H1 (cell line): ENCODE data around the gene TTLL1. TPM values are rescaled to one million over a fixed set of nuclear protein-coding genes. Genes with fewer than 3 reads are reported as not detected.

Experiments
- CTCF ChIA-PET: fragments of 300-600 bp; sonication (Branson Sonifier 250); formaldehyde crosslinking; loops from one replicate; lab custom pipeline; 2021; ENCODE audit not compliant: partially characterized antibody; lab: Charles Lee
- POLR2A ChIA-PET: fragments of 300-600 bp; sonication (Branson Sonifier 250); formaldehyde crosslinking; loops from one replicate; lab custom pipeline; 2021; ENCODE audit warnings: inconsistent platforms; ENCODE audit not compliant: partially characterized antibody; lab: Charles Lee
- DNase-seq, 2 experiments: peaks; one replicate each; pipeline versions ENCODE4 v3.0.0 to v3.0.0-alpha.2; 2010 to 2022; ENCODE audit warnings: low spot score in 2 of 2, low read depth in 1 of 2, mixed read lengths in 1 of 2
- FAIRE-seq: peaks from 2 replicates; lab custom pipeline; 2011; peaks lifted over from hg19 to GRCh38; lab: Jason Lieb, UNC
- H2AFZ ChIP-seq: 2 replicates; pipeline ENCODE4 v1.8.1; 2012; ENCODE audit warnings: low read length, inconsistent platforms
- H2AK5ac ChIP-seq: 2 replicates; pipeline ENCODE4 v1.6.1; 2013; ENCODE audit warnings: low read depth, low read length
- H2BK120ac ChIP-seq: replicated peaks from 2 replicates; pipeline ENCODE3; 2013; ENCODE audit warnings: low read depth, low read length, inconsistent platforms
- H2BK12ac ChIP-seq: 2 replicates; pipeline ENCODE4 v1.6.1; 2013; ENCODE audit warnings: low read depth, low read length
- H2BK15ac ChIP-seq: 2 replicates; pipeline ENCODE4 v1.6.1; 2013; ENCODE audit warnings: low read length
- H2BK20ac ChIP-seq: 2 replicates; pipeline ENCODE4 v1.6.1; 2013; ENCODE audit warnings: low read length
- H2BK5ac ChIP-seq: 2 replicates; pipeline ENCODE4 v1.6.1; 2013; ENCODE audit warnings: low read depth, low read length
- H3K14ac ChIP-seq: 2 replicates; pipeline ENCODE4 v1.6.1; 2013; ENCODE audit warnings: inconsistent platforms; ENCODE audit not compliant: insufficient read length
- H3K18ac ChIP-seq: 2 replicates; pipeline ENCODE4 v1.6.1; 2013; ENCODE audit warnings: low read length; ENCODE audit errors: extremely low read depth
- H3K23ac ChIP-seq: 2 replicates; pipeline ENCODE4 v1.6.1; 2013; ENCODE audit warnings: inconsistent platforms; ENCODE audit not compliant: insufficient read length
- H3K23me2 ChIP-seq: 2 replicates; pipeline ENCODE4 v1.6.1; 2013; ENCODE audit warnings: low read depth, low read length
- H3K27ac ChIP-seq: 2 replicates; pipeline ENCODE4 v1.6.1; 2011; ENCODE audit warnings: low read depth, low read length, inconsistent platforms
- H3K27me3 ChIP-seq, 4 experiments: replicated peaks in 1 of 4; 1 replicate in 1 of 4; 2 replicates in 3 of 4; pipeline versions ENCODE4 v1.6.1 to v1.8.1; 2011 to 2013; ENCODE audit warnings: low read length in 3 of 4, mild to moderate bottlenecking in 3 of 4, inconsistent platforms in 2 of 4, mixed read lengths in 2 of 4, moderate library complexity in 1 of 4; ENCODE audit not compliant: control insufficient read depth in 3 of 4, insufficient read depth in 3 of 4; ENCODE audit errors: extremely low read depth in 1 of 4
- H3K36me3 ChIP-seq, 4 experiments: 2 replicates each; pipeline versions ENCODE4 v1.6.1 to v1.8.1; 2011 to 2013; ENCODE audit warnings: mild to moderate bottlenecking in 4 of 4, low read length in 3 of 4, moderate library complexity in 2 of 4, control low read depth in 1 of 4, inconsistent platforms in 1 of 4; ENCODE audit not compliant: insufficient read depth in 4 of 4, control insufficient read depth in 2 of 4
- H3K4ac ChIP-seq: replicated peaks from 2 replicates; pipeline ENCODE3; 2013; ENCODE audit warnings: low read length, low read depth, mixed read lengths, inconsistent platforms; ENCODE audit not compliant: insufficient read length
- H3K4me1 ChIP-seq, 4 experiments: replicated peaks in 1 of 4; 1 replicate in 1 of 4; 2 replicates in 3 of 4; pipeline versions ENCODE4 v1.6.1 to v1.8.1; 2011 to 2013; ENCODE audit warnings: low read length in 3 of 4, inconsistent platforms in 2 of 4, mixed read lengths in 1 of 4; ENCODE audit not compliant: insufficient read depth in 4 of 4, control insufficient read depth in 3 of 4
- H3K4me2 ChIP-seq, 2 experiments: 2 replicates each; pipeline versions ENCODE4 v1.6.1 to v1.8.1; 2011 to 2013; ENCODE audit warnings: low read depth in 2 of 2, low read length in 2 of 2, control low read depth in 1 of 2, inconsistent platforms in 1 of 2, mild to moderate bottlenecking in 1 of 2; ENCODE audit not compliant: insufficient read depth in 1 of 2
- H3K4me3 ChIP-seq, 4 experiments: fragments of 200-600, 300-600 bp in 1 of 4; sonication (generic), shearing (Covaris generic), sonication (Bioruptor Twin) in 1 of 4; 2 replicates each; pipeline versions ENCODE4 v1.5.1 to v1.8.1; 2011 to 2016; ENCODE audit warnings: low read length in 4 of 4, low read depth in 3 of 4, control low read depth in 2 of 4, inconsistent platforms in 2 of 4, mild to moderate bottlenecking in 2 of 4, mixed read lengths in 1 of 4, moderate library complexity in 1 of 4; ENCODE audit not compliant: insufficient read depth in 2 of 4; ENCODE audit errors: extremely low read depth in 1 of 4
- H3K56ac ChIP-seq: replicated peaks from 2 replicates; pipeline ENCODE3; 2013; ENCODE audit warnings: low read depth, mild to moderate bottlenecking, mixed read lengths, low read length, inconsistent platforms; ENCODE audit not compliant: insufficient read length
- H3K79me1 ChIP-seq: 2 replicates; pipeline ENCODE4 v1.6.1; 2013; ENCODE audit warnings: low read depth, low read length, control low read depth
- H3K79me2 ChIP-seq, 2 experiments: 2 replicates each; pipeline versions ENCODE4 v1.6.1 to v1.8.1; 2012 to 2013; ENCODE audit warnings: low read length in 2 of 2, mild to moderate bottlenecking in 2 of 2, inconsistent platforms in 1 of 2; ENCODE audit not compliant: insufficient read depth in 2 of 2, control insufficient read depth in 1 of 2
- H3K9ac ChIP-seq, 4 experiments: replicated peaks in 1 of 4; 1 replicate in 1 of 4; 2 replicates in 3 of 4; pipeline versions ENCODE4 v1.6.1 to v1.8.1; 2011 to 2013; ENCODE audit warnings: low read depth in 3 of 4, low read length in 3 of 4, control low read depth in 2 of 4, mild to moderate bottlenecking in 2 of 4, moderate library complexity in 2 of 4, inconsistent platforms in 1 of 4; ENCODE audit errors: extremely low read depth in 1 of 4
- H3K9me3 ChIP-seq, 2 experiments: 2 replicates each; pipeline versions ENCODE4 v1.6.1 to v1.8.1; 2012 to 2013; ENCODE audit warnings: mild to moderate bottlenecking in 2 of 2, moderate library complexity in 2 of 2, control low read depth in 1 of 2, inconsistent platforms in 1 of 2, low read depth in 1 of 2, low read length in 1 of 2, mixed read lengths in 1 of 2; ENCODE audit not compliant: insufficient read depth in 2 of 2
- H4K20me1 ChIP-seq, 2 experiments: replicated peaks in 1 of 2; 2 replicates each; pipeline versions ENCODE3 to v1.8.1; 2011 to 2013; ENCODE audit warnings: inconsistent platforms in 2 of 2, low read length in 2 of 2, mild to moderate bottlenecking in 1 of 2; ENCODE audit not compliant: insufficient read depth in 2 of 2, control insufficient read depth in 1 of 2
- H4K5ac ChIP-seq: 2 replicates; pipeline ENCODE4 v1.6.1; 2013; ENCODE audit warnings: low read length, low read depth, mixed read lengths, inconsistent platforms; ENCODE audit not compliant: insufficient read length
- H4K8ac ChIP-seq: 2 replicates; pipeline ENCODE4 v1.8.0; 2013; ENCODE audit warnings: mild to moderate bottlenecking, moderate library complexity, low read length, inconsistent platforms; ENCODE audit not compliant: insufficient read depth; ENCODE audit errors: extremely low read depth
- H4K91ac ChIP-seq: replicated peaks from 2 replicates; pipeline ENCODE3; 2013; ENCODE audit warnings: low read length, mixed read lengths, inconsistent platforms; ENCODE audit not compliant: insufficient read length
- CBX5 ChIP-seq: fragments of 300-800, 300-1000 bp; sonication (generic); IDR thresholded peaks from 2 replicates; pipeline ENCODE4 v1.7.1; 2016; ENCODE audit warnings: antibody characterized with exemption, low read length, low read depth
- CEBPB ChIP-seq: IDR thresholded peaks from 2 replicates; pipeline ENCODE4 v1.6.1; 2012; ENCODE audit warnings: low read depth, low read length
- CHD2 ChIP-seq: IDR thresholded peaks from 2 replicates; pipeline ENCODE4 v1.6.1; 2012; ENCODE audit warnings: low read length, improper control_type of control experiment
- CREB1 ChIP-seq: IDR thresholded peaks from 2 replicates; pipeline ENCODE4 v1.6.1; 2012; ENCODE audit warnings: inconsistent platforms
- EZH2 ChIP-seq: fragments of 200-600 bp; sonication (generic); IDR thresholded peaks from 2 replicates; pipeline ENCODE4 v1.7.1; 2012; ENCODE audit warnings: low read depth, mild to moderate bottlenecking, moderate library complexity, low read length, inconsistent platforms; ENCODE audit not compliant: severe bottlenecking
- FOSL1 ChIP-seq: IDR thresholded peaks from 2 replicates; pipeline ENCODE4 v1.6.1; 2011; ENCODE audit warnings: mild to moderate bottlenecking, low read depth, low read length, moderate library complexity; ENCODE audit not compliant: insufficient read depth
- KDM5A ChIP-seq: fragments of 200-600 bp; IDR thresholded peaks from 2 replicates; pipeline ENCODE4 v1.7.1; 2012; ENCODE audit warnings: mild to moderate bottlenecking, low read length, inconsistent platforms, mixed read lengths
- NRF1 ChIP-seq: IDR thresholded peaks from 2 replicates; pipeline ENCODE4 v1.6.1; 2011; ENCODE audit warnings: mild to moderate bottlenecking, low read depth, low read length, improper control_type of control experiment
- SRF ChIP-seq: IDR thresholded peaks from 2 replicates; pipeline ENCODE4 v1.6.1; 2011; ENCODE audit warnings: mild to moderate bottlenecking, low read depth, low read length, moderate library complexity
- TCF12 ChIP-seq: IDR thresholded peaks from 2 replicates; pipeline ENCODE4 v1.6.1; 2011; ENCODE audit warnings: low read depth, mild to moderate bottlenecking, low read length
- WGBS, 2 experiments: shearing (Covaris generic) in 1 of 2; methylation state at CpG; one replicate each; pipeline versions ENCODE4 v1.1.6 to v1.1.7; 2013 to 2015; ENCODE audit warnings: low lambda C conversion rate in 2 of 2, mixed read lengths in 2 of 2, inconsistent platforms in 1 of 2, low coverage in 1 of 2, missing lambda C conversion rate in 1 of 2; ENCODE audit not compliant: insufficient replicate concordance in 2 of 2, insufficient coverage in 1 of 2, insufficient read length in 1 of 2; ENCODE audit errors: extremely low coverage in 1 of 2, missing lambda C conversion rate in 1 of 2; 5-methylcytosine and 5-hydroxymethylcytosine counted together
- polyA plus RNA-seq, 7 experiments: library from polyadenylated mRNA; depleted of rRNA in 3 of 7; stranded (reverse) in 5 of 7; unstranded in 2 of 7; fragments of >200 nt in 5 of 7; fragments of 200-250 nt in 2 of 7; gene quantifications; 1 replicate in 5 of 7; 2 replicates in 1 of 7; 4 replicates in 1 of 7; pipeline versions ENCODE4 v1.2.1 to v1.2.3, GENCODE V29; 2011 to 2013; ENCODE audit warnings: missing spikeins in 2 of 7, mixed read lengths in 2 of 7
- total RNA-seq: library from RNA; stranded (reverse); fragmentation: NEBNext Ultra II Directional; extraction: Animal tissue kit (Norgen Biotek cat#: 25700); gene quantifications from 2 replicates; pipeline ENCODE4 v1.2.1, GENCODE V29; 2021
- TF ChIP-seq, protein P1 (sequence below): IDR thresholded peaks from 2 replicates; pipeline ENCODE4 v1.6.1; 2011; ENCODE audit warnings: low read depth, mild to moderate bottlenecking, low read length; ENCODE audit not compliant: insufficient read depth
- TF ChIP-seq, protein P2 (sequence below): IDR thresholded peaks from 2 replicates; pipeline ENCODE4 v1.6.1; 2012; ENCODE audit warnings: inconsistent platforms

The TTLL1 gene
- total and polyA plus RNA-seq, 2 of the 8 experiments (the other 6 are each of a cell fraction or from before 2014, with no cell fraction given), result 5.0 to 13.8 TPM

- Histone ChIP-seq H3K14ac (no peak overlapping the region), H3K4me2 (no peak overlapping the region), H3K56ac (no peak overlapping the region), H3K18ac (no peak overlapping the region), H3K4me1 (peaks cover 3 to 27% (median 13%) of the 10 kb centered on the region in 4 experiments), H3K27ac (no peak overlapping the region; the same call in 1 of the 2 replicates), H2BK15ac (no peak overlapping the region), H2AK5ac (no peak overlapping the region; the same call in 1 of the 2 replicates), H4K91ac (no peak overlapping the region), H3K79me1 (peaks cover 19% of the 10 kb centered on the region), H3K4ac (no peak overlapping the region), H3K23ac (no peak overlapping the region), H3K9ac (no peak overlapping the region), H2BK12ac (no peak overlapping the region), H3K36me3 (no peaks in the 10 kb centered on the region), H3K4me3 (no peak overlapping the region), H2BK20ac (no peak overlapping the region), H3K79me2 (peaks cover 28 to 99% of the 10 kb centered on the region in 2 experiments), H2BK5ac (no peak overlapping the region), H3K23me2 (no peaks in the 10 kb centered on the region), H4K5ac (no peak overlapping the region), H2AFZ (no peak overlapping the region), H3K27me3 (no peaks in the 10 kb centered on the region), H4K20me1 (peaks cover 9 to 29% of the 10 kb centered on the region in 2 experiments), H4K8ac (no peak overlapping the region), H2BK120ac (no peak overlapping the region), H3K9me3 (no peaks in the 10 kb centered on the region)
- ChIA-PET POLR2A (interaction anchor here (0.6 to 8.8 kb wide), 5 partner anchors 7 to 393 kb away, joined by 3 to 94 read pairs (median 3); partner anchors contain the start of genes PACSIN2 and POLDIP3), CTCF (interaction anchor here (0.6 to 1.7 kb wide), 10 partner anchors 9 to 139 kb away, joined by 3 to 8 read pairs (median 3); no protein-coding TSS in a partner anchor)
- no peak for FAIRE-seq
- 81% methylated on average over 5 of the region's 5 CpGs; no CpG with 5 or more reads in 1 of the 2 experiments for WGBS, 2 experiments
- DNase-seq, result no peak
- no peak for TF ChIP-seq CHD2
- no peak for TF ChIP-seq CEBPB
- TF ChIP-seq EZH2, result no peak
- no peak for TF ChIP-seq KDM5A
- no peak for TF ChIP-seq FOSL1
- no peak for TF ChIP-seq SRF
- TF ChIP-seq, protein P1, sequence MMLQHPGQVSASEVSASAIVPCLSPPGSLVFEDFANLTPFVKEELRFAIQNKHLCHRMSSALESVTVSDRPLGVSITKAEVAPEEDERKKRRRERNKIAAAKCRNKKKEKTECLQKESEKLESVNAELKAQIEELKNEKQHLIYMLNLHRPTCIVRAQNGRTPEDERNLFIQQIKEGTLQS, result no peak
- TF ChIP-seq NRF1, result no peak
- TF ChIP-seq CBX5, result no peak
- TF ChIP-seq CREB1, result no peak
- TF ChIP-seq TCF12, result no peak
- TF ChIP-seq, protein P2, sequence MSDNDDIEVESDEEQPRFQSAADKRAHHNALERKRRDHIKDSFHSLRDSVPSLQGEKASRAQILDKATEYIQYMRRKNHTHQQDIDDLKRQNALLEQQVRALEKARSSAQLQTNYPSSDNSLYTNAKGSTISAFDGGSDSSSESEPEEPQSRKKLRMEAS, result no peak
Observed at GRCh38 chr22:43007519-43008102, 81.6 kb downstream of the TTLL1 start.
